ENCODE results near the gene FXR2.

Gene FXR2

GRCh38 chr17:7587420-7588151, 27.1 kb downstream of the FXR2 start:
- no peak for DNase-seq (ENCODE audit: low spot score)

GRCh38 chr17:7586673-7587419, 27.9 kb downstream of the FXR2 start:
- peak; percentile 67 for DNase-seq (ENCODE audit: low spot score)

GRCh38 chr17:7583253-7584109, 31.2 kb downstream of the FXR2 start, which contains the start of gene MPDU1:
Gene MPDU1, plus strand, starts transcription at chr17:7583852. Its CDS starts 11 bp downstream, at chr17:7583863.
- DNase-seq (ENCODE audit: low spot score): peak; percentile 95

GRCh38 chr17:7582396-7583252, 32.1 kb downstream of the FXR2 start:
- DNase-seq (ENCODE audit: low spot score): no peak

- DNase-seq (ENCODE audit: low spot score): peak; percentile 66
These were observed 33.8 kb downstream of the FXR2 start for GRCh38 chr17:7580604-7581575.

GRCh38 chr17:7579834-7580603, 34.7 kb downstream of the FXR2 start:
- no peak for DNase-seq (ENCODE audit: low spot score)

GRCh38 chr17:7579001-7579833, 35.5 kb downstream of the FXR2 start, which contains the start of gene CD68:
Gene CD68, plus strand, starts transcription at chr17:7579638. Its CDS starts 40 bp downstream, at chr17:7579678.
- DNase-seq (ENCODE audit: low spot score): peak; percentile 57

- DNase-seq (ENCODE audit: low spot score): no peak
These were observed 37.1 kb downstream of the FXR2 start for GRCh38 chr17:7577327-7578199.

- no peak for DNase-seq (ENCODE audit: low spot score)
These were observed 38.2 kb downstream of the FXR2 start for GRCh38 chr17:7576432-7576937.

- no peak for DNase-seq (ENCODE audit: low spot score)
These were observed 38.7 kb downstream of the FXR2 start for GRCh38 chr17:7575959-7576358.

- DNase-seq (ENCODE audit: low spot score): no peak
These were observed 39.2 kb downstream of the FXR2 start for GRCh38 chr17:7575481-7575883.

GRCh38 chr17:7574176-7574953, 40.3 kb downstream of the FXR2 start:
- no peak for DNase-seq (ENCODE audit: low spot score)

GRCh38 chr17:7573324-7574080, 41.2 kb downstream of the FXR2 start:
- DNase-seq (ENCODE audit: low spot score): peak; percentile 70

- peak; percentile 99 for DNase-seq (ENCODE audit: low spot score)
These were observed 41.9 kb downstream of the FXR2 start for GRCh38 chr17:7572588-7573323.

GRCh38 chr17:7572338-7572587, 42.4 kb downstream of the FXR2 start:
- DNase-seq (ENCODE audit: low spot score): no peak
